NK-92 (cell line): ENCODE data around the gene SERINC4.
"Not testable (repeated sequence)": the region's sequence is repeated elsewhere in the genome, so short reads cannot be mapped to it uniquely, and the experiment has no call there.

Experiments
- DNase-seq: peaks from one replicate; lab custom pipeline; 2025; ENCODE audit not compliant: unreplicated experiment; lab: John Stamatoyannopoulos, UW

SERINC4 gene

DNA sequence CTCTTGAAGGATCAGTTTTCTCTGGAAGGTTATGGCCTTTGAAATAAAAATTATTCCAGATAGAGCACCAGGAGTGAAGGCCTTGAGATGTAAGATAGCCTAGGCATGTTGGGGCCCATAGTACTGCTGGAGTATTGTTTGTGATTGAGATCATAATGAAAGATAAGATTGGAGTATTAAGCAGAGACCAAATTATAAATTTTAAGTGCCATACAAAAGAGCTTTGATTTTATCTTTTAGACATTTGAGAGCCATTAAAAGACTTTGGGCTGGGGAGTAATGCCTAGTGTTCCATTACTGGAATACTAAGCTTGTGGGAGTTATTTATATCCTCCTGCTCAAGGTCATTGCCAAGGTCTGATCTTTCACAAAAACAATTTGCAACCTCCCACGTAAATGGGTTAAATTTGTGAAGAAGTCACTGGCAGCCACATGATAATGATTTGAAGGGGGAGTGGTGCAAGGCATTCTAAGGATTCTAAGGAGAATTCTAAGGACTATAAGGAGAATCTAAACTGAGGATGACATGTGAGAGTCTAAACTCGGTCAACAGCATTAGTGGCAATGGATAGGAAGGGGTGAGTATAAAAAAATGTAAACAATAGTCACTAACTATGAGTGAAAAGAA lies 36.1 kb downstream of the SERINC4 start:
- no peak for DNase-seq

DNA sequence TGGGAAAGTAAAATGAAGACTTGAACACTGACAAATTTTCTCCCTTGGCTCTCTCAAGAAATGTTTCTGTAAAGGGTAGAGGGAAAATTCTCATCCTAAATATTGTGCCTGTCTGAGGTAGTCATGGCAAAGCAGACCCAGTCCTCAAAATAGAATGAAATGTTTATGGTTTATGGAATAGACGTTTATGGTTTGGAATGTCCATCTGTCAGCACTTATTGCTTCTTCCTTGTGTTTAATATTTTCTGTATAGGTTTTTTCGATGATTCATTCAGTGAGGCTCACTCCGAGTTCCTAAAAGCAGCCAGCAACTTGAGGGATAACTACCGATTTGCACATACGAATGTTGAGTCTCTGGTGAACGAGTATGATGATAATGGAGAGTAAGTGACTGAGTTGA lies 37.2 kb downstream of the SERINC4 start:
- no peak for DNase-seq

- no peak for DNase-seq
Measured at GRCh38 chr15:43751885-43752284, 48.1 kb downstream of the SERINC4 start.

DNA sequence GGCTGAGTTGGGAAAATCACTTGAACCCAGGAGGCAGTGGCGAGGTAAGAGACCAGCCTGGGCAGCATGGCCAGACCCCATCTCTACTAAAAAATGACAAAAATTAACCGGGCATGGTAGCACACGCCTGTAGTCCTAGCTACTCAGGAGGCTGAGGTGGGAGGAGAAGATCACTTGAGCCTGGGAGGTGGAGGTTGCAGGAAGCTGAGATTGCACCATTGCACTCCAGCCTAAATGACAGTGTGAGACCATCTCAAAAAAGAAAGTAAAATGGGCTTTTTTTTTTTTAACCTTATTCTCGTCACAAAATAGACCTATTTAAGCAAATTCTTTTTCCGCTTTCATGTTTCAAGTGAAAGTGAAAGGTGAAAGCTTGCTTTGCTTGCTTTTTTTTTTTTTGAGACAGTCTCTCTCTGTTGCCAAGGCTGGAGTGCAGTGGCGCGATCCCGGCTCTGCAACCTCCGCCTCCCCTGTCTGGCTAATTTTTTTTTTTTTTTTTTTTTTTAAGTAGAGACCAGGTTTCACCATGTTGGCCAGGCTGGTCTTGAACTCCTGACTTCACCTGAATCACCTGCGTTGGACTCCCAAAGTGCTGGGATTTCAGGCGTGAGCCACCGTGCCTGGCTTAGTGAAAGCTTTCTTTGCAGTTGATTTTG lies 50.2 kb downstream of the SERINC4 start:
- no peak for DNase-seq

GRCh38 chr15:43748376-43748775 lies 51.6 kb downstream of the SERINC4 start:
- DNase-seq: no peak

GRCh38 chr15:43746903-43747309 lies 53.1 kb downstream of the SERINC4 start:
- not testable (repeated sequence) for DNase-seq

GRCh38 chr15:43746245-43746902 lies 53.6 kb downstream of the SERINC4 start, which contains the start of gene PDIA3:
Gene PDIA3 (plus strand): TSS chr15:43746438. CDS start chr15:43746540, 102 bp downstream.
- DNase-seq: not testable (repeated sequence)
